GM23338 (cell line): Measurements from ENCODE around the gene TF.

Experiments
- CREB1 ChIP-seq: fragments of 250-450 bp; sonication (Bioruptor Pico); IDR thresholded peaks from 2 replicates; pipeline ENCODE4 v1.5.0; 2020; ENCODE audit warnings: low read depth, mild to moderate bottlenecking, moderate library complexity
- EZH2 ChIP-seq: fragments of 200-600 bp; sonication (generic); IDR thresholded peaks from one replicate; pipeline ENCODE4 v1.8.0; 2017; ENCODE audit warnings: antibody characterized with exemption, mild to moderate bottlenecking, low read depth; ENCODE audit not compliant: unreplicated experiment
- EZH2phosphoT487 ChIP-seq: fragments of 200-600 bp; sonication (generic); IDR thresholded peaks from one replicate; pipeline ENCODE4 v1.8.1; 2018; ENCODE audit warnings: antibody characterized with exemption; ENCODE audit not compliant: unreplicated experiment
- JUNB ChIP-seq: IDR thresholded peaks from one replicate; pipeline ENCODE4 v1.6.1; 2016; ENCODE audit warnings: antibody characterized with exemption; ENCODE audit not compliant: unreplicated experiment
- NANOG ChIP-seq: IDR thresholded peaks from 2 replicates; pipeline ENCODE4 v1.6.1; 2016; ENCODE audit warnings: antibody characterized with exemption, borderline replicate concordance
- POLR2AphosphoS5 ChIP-seq: IDR thresholded peaks from 2 replicates; pipeline ENCODE4 v1.6.1; 2016; ENCODE audit warnings: antibody characterized with exemption, low read depth
- STAT1 ChIP-seq: IDR thresholded peaks from one replicate; pipeline ENCODE4 v1.6.1; 2016; ENCODE audit warnings: antibody characterized with exemption; ENCODE audit not compliant: unreplicated experiment
- ZNF114 ChIP-seq: fragments of 250-450 bp; sonication (Bioruptor Pico); IDR thresholded peaks from 2 replicates; pipeline ENCODE4 v1.5.0; 2020; ENCODE audit warnings: mild to moderate bottlenecking, moderate library complexity
- ZNF331 ChIP-seq: fragments of 250-450 bp; sonication (Bioruptor Pico); IDR thresholded peaks from 2 replicates; pipeline ENCODE4 v1.5.0; 2020; ENCODE audit warnings: low read depth, mild to moderate bottlenecking, moderate library complexity
- TF ChIP-seq, protein P1 (sequence below), 2 experiments: fragments of 200-600 bp in 1 of 2; sonication (generic) in 1 of 2; conservative IDR thresholded peaks; 2 replicates each; pipeline versions ENCODE4 v1.5.1 to v1.6.1; 2016 to 2017; ENCODE audit warnings: antibody characterized with exemption in 2 of 2, low read depth in 2 of 2, mild to moderate bottlenecking in 2 of 2, moderate library complexity in 1 of 2
- TF ChIP-seq, protein P2 (sequence below): fragments of 250-450 bp; sonication (Bioruptor Pico); IDR thresholded peaks from 2 replicates; pipeline ENCODE4 v1.5.0; 2020; ENCODE audit warnings: mild to moderate bottlenecking, moderate library complexity
- TF ChIP-seq, protein P3 (sequence below): IDR thresholded peaks from one replicate; pipeline ENCODE4 v1.6.1; 2018; ENCODE audit warnings: antibody characterized with exemption; ENCODE audit not compliant: unreplicated experiment
- TF ChIP-seq, protein P4 (sequence below): IDR thresholded peaks from 2 replicates; pipeline ENCODE4 v1.6.1; 2016; ENCODE audit warnings: antibody characterized with exemption

DNA sequence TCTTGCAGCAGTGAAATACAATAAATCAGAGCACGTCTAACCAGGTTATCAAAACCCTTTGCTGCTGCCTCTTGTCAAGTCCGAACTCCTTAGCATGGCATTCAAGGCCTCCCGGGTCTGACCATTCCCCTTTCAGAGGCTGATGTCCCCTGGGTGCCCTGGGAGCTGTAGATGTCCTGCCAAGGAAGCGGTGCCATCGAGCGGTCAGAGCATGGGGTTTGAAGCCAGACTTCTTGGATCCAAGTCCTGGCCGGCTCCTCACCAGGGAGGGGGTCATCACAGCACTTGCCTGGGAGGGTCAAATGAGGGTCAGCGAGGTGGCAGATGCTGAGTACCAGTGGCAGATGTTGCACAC is 496 bp downstream of the TF start:
- TF ChIP-seq, protein P1, sequence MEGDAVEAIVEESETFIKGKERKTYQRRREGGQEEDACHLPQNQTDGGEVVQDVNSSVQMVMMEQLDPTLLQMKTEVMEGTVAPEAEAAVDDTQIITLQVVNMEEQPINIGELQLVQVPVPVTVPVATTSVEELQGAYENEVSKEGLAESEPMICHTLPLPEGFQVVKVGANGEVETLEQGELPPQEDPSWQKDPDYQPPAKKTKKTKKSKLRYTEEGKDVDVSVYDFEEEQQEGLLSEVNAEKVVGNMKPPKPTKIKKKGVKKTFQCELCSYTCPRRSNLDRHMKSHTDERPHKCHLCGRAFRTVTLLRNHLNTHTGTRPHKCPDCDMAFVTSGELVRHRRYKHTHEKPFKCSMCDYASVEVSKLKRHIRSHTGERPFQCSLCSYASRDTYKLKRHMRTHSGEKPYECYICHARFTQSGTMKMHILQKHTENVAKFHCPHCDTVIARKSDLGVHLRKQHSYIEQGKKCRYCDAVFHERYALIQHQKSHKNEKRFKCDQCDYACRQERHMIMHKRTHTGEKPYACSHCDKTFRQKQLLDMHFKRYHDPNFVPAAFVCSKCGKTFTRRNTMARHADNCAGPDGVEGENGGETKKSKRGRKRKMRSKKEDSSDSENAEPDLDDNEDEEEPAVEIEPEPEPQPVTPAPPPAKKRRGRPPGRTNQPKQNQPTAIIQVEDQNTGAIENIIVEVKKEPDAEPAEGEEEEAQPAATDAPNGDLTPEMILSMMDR (conservative IDR thresholded peaks at IDR 0.05; ENCODE audit: low read depth in 2 of 2), result no peak
- TF ChIP-seq POLR2AphosphoS5 (no peak), EZH2 (no peak), EZH2phosphoT487 (no peak), JUNB (no peak), ZNF114 (CRISPR knock-in tag) (no peak), NANOG (no peak), ZNF331 (CRISPR knock-in tag) (no peak), STAT1 (no peak), CREB1 (CRISPR knock-in tag) (no peak)
- TF ChIP-seq, protein P2, sequence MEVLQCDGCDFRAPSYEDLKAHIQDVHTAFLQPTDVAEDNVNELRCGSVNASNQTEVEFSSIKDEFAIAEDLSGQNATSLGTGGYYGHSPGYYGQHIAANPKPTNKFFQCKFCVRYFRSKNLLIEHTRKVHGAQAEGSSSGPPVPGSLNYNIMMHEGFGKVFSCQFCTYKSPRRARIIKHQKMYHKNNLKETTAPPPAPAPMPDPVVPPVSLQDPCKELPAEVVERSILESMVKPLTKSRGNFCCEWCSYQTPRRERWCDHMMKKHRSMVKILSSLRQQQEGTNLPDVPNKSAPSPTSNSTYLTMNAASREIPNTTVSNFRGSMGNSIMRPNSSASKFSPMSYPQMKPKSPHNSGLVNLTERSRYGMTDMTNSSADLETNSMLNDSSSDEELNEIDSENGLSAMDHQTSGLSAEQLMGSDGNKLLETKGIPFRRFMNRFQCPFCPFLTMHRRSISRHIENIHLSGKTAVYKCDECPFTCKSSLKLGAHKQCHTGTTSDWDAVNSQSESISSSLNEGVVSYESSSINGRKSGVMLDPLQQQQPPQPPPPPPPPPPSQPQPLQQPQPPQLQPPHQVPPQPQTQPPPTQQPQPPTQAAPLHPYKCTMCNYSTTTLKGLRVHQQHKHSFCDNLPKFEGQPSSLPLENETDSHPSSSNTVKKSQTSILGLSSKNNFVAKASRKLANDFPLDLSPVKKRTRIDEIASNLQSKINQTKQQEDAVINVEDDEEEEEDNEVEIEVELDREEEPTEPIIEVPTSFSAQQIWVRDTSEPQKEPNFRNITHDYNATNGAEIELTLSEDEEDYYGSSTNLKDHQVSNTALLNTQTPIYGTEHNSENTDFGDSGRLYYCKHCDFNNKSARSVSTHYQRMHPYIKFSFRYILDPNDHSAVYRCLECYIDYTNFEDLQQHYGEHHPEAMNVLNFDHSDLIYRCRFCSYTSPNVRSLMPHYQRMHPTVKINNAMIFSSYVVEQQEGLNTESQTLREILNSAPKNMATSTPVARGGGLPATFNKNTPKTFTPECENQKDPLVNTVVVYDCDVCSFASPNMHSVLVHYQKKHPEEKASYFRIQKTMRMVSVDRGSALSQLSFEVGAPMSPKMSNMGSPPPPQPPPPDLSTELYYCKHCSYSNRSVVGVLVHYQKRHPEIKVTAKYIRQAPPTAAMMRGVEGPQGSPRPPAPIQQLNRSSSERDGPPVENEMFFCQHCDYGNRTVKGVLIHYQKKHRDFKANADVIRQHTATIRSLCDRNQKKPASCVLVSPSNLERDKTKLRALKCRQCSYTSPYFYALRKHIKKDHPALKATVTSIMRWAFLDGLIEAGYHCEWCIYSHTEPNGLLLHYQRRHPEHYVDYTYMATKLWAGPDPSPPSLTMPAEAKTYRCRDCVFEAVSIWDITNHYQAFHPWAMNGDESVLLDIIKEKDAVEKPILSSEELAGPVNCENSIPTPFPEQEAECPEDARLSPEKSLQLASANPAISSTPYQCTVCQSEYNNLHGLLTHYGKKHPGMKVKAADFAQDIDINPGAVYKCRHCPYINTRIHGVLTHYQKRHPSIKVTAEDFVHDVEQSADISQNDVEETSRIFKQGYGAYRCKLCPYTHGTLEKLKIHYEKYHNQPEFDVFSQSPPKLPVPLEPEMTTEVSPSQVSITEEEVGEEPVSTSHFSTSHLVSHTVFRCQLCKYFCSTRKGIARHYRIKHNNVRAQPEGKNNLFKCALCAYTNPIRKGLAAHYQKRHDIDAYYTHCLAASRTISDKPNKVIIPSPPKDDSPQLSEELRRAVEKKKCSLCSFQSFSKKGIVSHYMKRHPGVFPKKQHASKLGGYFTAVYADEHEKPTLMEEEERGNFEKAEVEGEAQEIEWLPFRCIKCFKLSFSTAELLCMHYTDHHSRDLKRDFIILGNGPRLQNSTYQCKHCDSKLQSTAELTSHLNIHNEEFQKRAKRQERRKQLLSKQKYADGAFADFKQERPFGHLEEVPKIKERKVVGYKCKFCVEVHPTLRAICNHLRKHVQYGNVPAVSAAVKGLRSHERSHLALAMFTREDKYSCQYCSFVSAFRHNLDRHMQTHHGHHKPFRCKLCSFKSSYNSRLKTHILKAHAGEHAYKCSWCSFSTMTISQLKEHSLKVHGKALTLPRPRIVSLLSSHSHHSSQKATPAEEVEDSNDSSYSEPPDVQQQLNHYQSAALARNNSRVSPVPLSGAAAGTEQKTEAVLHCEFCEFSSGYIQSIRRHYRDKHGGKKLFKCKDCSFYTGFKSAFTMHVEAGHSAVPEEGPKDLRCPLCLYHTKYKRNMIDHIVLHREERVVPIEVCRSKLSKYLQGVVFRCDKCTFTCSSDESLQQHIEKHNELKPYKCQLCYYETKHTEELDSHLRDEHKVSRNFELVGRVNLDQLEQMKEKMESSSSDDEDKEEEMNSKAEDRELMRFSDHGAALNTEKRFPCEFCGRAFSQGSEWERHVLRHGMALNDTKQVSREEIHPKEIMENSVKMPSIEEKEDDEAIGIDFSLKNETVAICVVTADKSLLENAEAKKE (CRISPR knock-in tag), result no peak
- TF ChIP-seq, protein P3, sequence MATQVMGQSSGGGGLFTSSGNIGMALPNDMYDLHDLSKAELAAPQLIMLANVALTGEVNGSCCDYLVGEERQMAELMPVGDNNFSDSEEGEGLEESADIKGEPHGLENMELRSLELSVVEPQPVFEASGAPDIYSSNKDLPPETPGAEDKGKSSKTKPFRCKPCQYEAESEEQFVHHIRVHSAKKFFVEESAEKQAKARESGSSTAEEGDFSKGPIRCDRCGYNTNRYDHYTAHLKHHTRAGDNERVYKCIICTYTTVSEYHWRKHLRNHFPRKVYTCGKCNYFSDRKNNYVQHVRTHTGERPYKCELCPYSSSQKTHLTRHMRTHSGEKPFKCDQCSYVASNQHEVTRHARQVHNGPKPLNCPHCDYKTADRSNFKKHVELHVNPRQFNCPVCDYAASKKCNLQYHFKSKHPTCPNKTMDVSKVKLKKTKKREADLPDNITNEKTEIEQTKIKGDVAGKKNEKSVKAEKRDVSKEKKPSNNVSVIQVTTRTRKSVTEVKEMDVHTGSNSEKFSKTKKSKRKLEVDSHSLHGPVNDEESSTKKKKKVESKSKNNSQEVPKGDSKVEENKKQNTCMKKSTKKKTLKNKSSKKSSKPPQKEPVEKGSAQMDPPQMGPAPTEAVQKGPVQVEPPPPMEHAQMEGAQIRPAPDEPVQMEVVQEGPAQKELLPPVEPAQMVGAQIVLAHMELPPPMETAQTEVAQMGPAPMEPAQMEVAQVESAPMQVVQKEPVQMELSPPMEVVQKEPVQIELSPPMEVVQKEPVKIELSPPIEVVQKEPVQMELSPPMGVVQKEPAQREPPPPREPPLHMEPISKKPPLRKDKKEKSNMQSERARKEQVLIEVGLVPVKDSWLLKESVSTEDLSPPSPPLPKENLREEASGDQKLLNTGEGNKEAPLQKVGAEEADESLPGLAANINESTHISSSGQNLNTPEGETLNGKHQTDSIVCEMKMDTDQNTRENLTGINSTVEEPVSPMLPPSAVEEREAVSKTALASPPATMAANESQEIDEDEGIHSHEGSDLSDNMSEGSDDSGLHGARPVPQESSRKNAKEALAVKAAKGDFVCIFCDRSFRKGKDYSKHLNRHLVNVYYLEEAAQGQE, result no peak
- TF ChIP-seq, protein P4, sequence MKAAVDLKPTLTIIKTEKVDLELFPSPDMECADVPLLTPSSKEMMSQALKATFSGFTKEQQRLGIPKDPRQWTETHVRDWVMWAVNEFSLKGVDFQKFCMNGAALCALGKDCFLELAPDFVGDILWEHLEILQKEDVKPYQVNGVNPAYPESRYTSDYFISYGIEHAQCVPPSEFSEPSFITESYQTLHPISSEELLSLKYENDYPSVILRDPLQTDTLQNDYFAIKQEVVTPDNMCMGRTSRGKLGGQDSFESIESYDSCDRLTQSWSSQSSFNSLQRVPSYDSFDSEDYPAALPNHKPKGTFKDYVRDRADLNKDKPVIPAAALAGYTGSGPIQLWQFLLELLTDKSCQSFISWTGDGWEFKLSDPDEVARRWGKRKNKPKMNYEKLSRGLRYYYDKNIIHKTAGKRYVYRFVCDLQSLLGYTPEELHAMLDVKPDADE, result no peak
